HepG2 (cell line): ENCODE data around the gene MYOM1. TPM values are rescaled to one million over a fixed set of nuclear protein-coding genes. Genes with fewer than 3 reads are reported as not detected.

Experiments used
- ATAC-seq: fragments of 200-7000 bp; cut with Tn5 transposase; 3 replicates; pipeline ENCODE4 v1.9.1; 2020; ENCODE audit warnings: mild to moderate bottlenecking, moderate library complexity
- BruUV-seq: library from RNA; stranded (reverse); fragments of 400-500 nt; replicated peaks from 2 replicates; lab custom pipeline; 2021; lab: Mats Ljungman, UMichigan
- CTCF ChIA-PET: fragments of 300-600 bp; formaldehyde crosslinking; extraction: SDS; loops from one replicate; lab custom pipeline; 2021; ENCODE audit warnings: low total read pairs, inconsistent platforms, low intra/inter-chr PET ratio; lab: Yijun Ruan, JAX
- POLR2A ChIA-PET: fragments of 350-600 bp; sonication (Branson Sonifier 250); formaldehyde crosslinking; loops from one replicate; lab custom pipeline; 2020; ENCODE audit warnings: antibody characterized with exemption, inconsistent platforms; lab: Yijun Ruan, JAX
- DNase-seq: peaks from one replicate; pipeline ENCODE4 v3.0.0-alpha.2; 2015; ENCODE audit warnings: low spot score
- FAIRE-seq: peaks from 3 replicates; lab custom pipeline; 2011; peaks lifted over from hg19 to GRCh38; lab: Jason Lieb, UNC
- H2AFZ ChIP-seq: one replicate; pipeline ENCODE4 v1.6.1; 2011; ENCODE audit warnings: low read length, inconsistent platforms
- H3K27ac ChIP-seq: fragments of 300-600 bp; 3 replicates; pipeline ENCODE4 v1.8.0; 2011; ENCODE audit warnings: mixed run types, mild to moderate bottlenecking, mixed read lengths, low read length, inconsistent platforms; ENCODE audit not compliant: insufficient read depth; ENCODE audit errors: extremely low read length
- H3K27me3 ChIP-seq, 2 experiments: fragments of 200-600 bp in 1 of 2; 2 replicates in 1 of 2; 3 replicates in 1 of 2; pipeline versions ENCODE4 v1.6.0 to v1.8.0; 2011; ENCODE audit warnings: low read length in 2 of 2, mild to moderate bottlenecking in 2 of 2, moderate library complexity in 2 of 2, inconsistent platforms in 1 of 2; ENCODE audit not compliant: insufficient read depth in 2 of 2, control insufficient read depth in 1 of 2
- H3K36me3 ChIP-seq, 2 experiments: fragments of 200-600 bp in 1 of 2; replicated peaks in 1 of 2; 2 replicates in 1 of 2; 3 replicates in 1 of 2; pipeline versions ENCODE4 v1.5.1 to v1.8.0; 2011; ENCODE audit warnings: low read length in 2 of 2, inconsistent platforms in 1 of 2; ENCODE audit not compliant: insufficient read depth in 2 of 2, control insufficient read depth in 1 of 2
- H3K4me1 ChIP-seq: 2 replicates; pipeline ENCODE4 v1.5.1; 2012; ENCODE audit warnings: low read length, inconsistent platforms; ENCODE audit not compliant: insufficient read depth
- H3K4me2 ChIP-seq: 2 replicates; pipeline ENCODE4 v1.6.0; 2011; ENCODE audit warnings: low read depth, low read length, inconsistent platforms
- H3K4me3 ChIP-seq, 3 experiments: fragments of 200-600 bp in 1 of 3; sonication (generic), shearing (Covaris generic) in 1 of 3; replicated peaks in 1 of 3; 2 replicates each; pipeline ENCODE4 v1.5.1; 2011 to 2016; ENCODE audit warnings: low read length in 3 of 3, inconsistent platforms in 2 of 3, low read depth in 2 of 3, mild to moderate bottlenecking in 2 of 3, control low read depth in 1 of 3, mixed read lengths in 1 of 3; ENCODE audit not compliant: insufficient read depth in 1 of 3
- H3K79me2 ChIP-seq: one replicate; pipeline ENCODE4 v1.6.1; 2011; ENCODE audit warnings: low read length, inconsistent platforms; ENCODE audit not compliant: insufficient read depth
- H3K9ac ChIP-seq: 2 replicates; pipeline ENCODE4 v1.6.0; 2011; ENCODE audit warnings: mild to moderate bottlenecking, low read depth, low read length, inconsistent platforms; ENCODE audit not compliant: insufficient read depth
- H3K9me3 ChIP-seq: 2 replicates; pipeline ENCODE4 v1.5.1; 2012; ENCODE audit warnings: mild to moderate bottlenecking, low read length
- H4K20me1 ChIP-seq: 2 replicates; pipeline ENCODE4 v1.6.0; 2011; ENCODE audit warnings: inconsistent platforms, mild to moderate bottlenecking, low read length, moderate library complexity; ENCODE audit not compliant: insufficient read depth
- KDM1A ChIP-seq: IDR thresholded peaks from 2 replicates; pipeline ENCODE4 v1.6.1; 2016; ENCODE audit warnings: missing compliant biosample characterization
- KDM5A ChIP-seq: fragments of 200-600 bp; sonication (generic); IDR thresholded peaks from 2 replicates; pipeline ENCODE4 v1.7.0; 2018; ENCODE audit warnings: antibody characterized with exemption, mild to moderate bottlenecking, low read length, borderline replicate concordance
- PHF20 ChIP-seq: sonication (generic); formaldehyde crosslinking; IDR thresholded peaks from 2 replicates; pipeline ENCODE4 v1.5.0; 2020; ENCODE audit warnings: mild to moderate bottlenecking, missing genetic modification reagents
- PRMT3 ChIP-seq: sonication (generic); formaldehyde crosslinking; IDR thresholded peaks from 2 replicates; pipeline ENCODE4 v1.8.1; 2022; ENCODE audit warnings: low read depth, mild to moderate bottlenecking, moderate library complexity, missing genetic modification reagents, borderline replicate concordance
- ZNF282 ChIP-seq: fragments of 450-650 bp; IDR thresholded peaks from 2 replicates; pipeline ENCODE4 v1.6.1; 2018; ENCODE audit not compliant: partially characterized antibody
- ZNF567 ChIP-seq: sonication (generic); formaldehyde crosslinking; IDR thresholded peaks from 2 replicates; pipeline ENCODE4 v1.8.1; 2023; ENCODE audit warnings: mild to moderate bottlenecking, missing genetic modification reagents, borderline replicate concordance
- WGBS: methylation state at CpG from one replicate; pipeline ENCODE4 v1.1.6; 2017; ENCODE audit warnings: low lambda C conversion rate; 5-methylcytosine and 5-hydroxymethylcytosine counted together
- in situ Hi-C: cut with HindIII; loops from 2 replicates; pipeline ENCODE4 v1.10.0; 2017; ENCODE audit warnings: low pct_unique_long_range_greater_than_20kb; ENCODE audit not compliant: extremely low pct_ligation_motif_present
- intact Hi-C: fragments of 100-400 bp; cut with micrococcal nuclease; formaldehyde crosslinking; loops from one replicate; pipeline ENCODE4 v1.10.0; 2022; ENCODE audit not compliant: unreplicated experiment
- polyA plus RNA-seq, 8 experiments: library from polyadenylated mRNA; depleted of rRNA in 3 of 8; stranded (reverse) in 7 of 8; unstranded in 1 of 8; fragments of >200 nt; fragmentation: Illumina TruSeq in 4 of 8; extraction: Trizol in 4 of 8; gene quantifications; 2 replicates each; pipeline versions ENCODE4 v1.2.1 to v1.2.3, GENCODE V29; 2011 to 2016; ENCODE audit warnings: low read depth in 4 of 8, missing spikeins in 1 of 8, mixed read lengths in 1 of 8; ENCODE audit not compliant: insufficient read depth in 1 of 8
- total RNA-seq, 5 experiments: library from RNA; depleted of rRNA; stranded (reverse); fragments of >200 nt; fragmentation: Illumina TruSeq; extraction: Trizol; gene quantifications; 2 replicates each; pipeline ENCODE4 v1.2.3, GENCODE V29; 2016; ENCODE audit warnings: low read depth in 1 of 5
- TF ChIP-seq, protein P1 (sequence below): IDR thresholded peaks from 2 replicates; pipeline ENCODE4 v1.6.1; 2012; ENCODE audit warnings: inconsistent platforms
- TF ChIP-seq, protein P2 (sequence below): sonication (generic); formaldehyde crosslinking; IDR thresholded peaks from 2 replicates; pipeline ENCODE4 v1.5.0; 2020; ENCODE audit warnings: missing genetic modification reagents, mild to moderate bottlenecking, borderline replicate concordance
- TF ChIP-seq, protein P3 (sequence below): sonication (generic); formaldehyde crosslinking; IDR thresholded peaks from 2 replicates; pipeline ENCODE4 v1.9.0; 2021; ENCODE audit warnings: mild to moderate bottlenecking, missing genetic modification reagents
- TF ChIP-seq, protein P4 (sequence below): IDR thresholded peaks from 2 replicates; pipeline ENCODE4 v1.6.1; 2016; ENCODE audit warnings: low read depth
- TF ChIP-seq, protein P5 (sequence below): IDR thresholded peaks from 2 replicates; pipeline ENCODE4 v1.6.1; 2016; ENCODE audit warnings: missing compliant biosample characterization, missing genetic modification reagents, borderline replicate concordance

Gene MYOM1
- total and polyA plus RNA-seq, 2 of the 13 experiments (the other 11 are each of a cell fraction or from before 2014, with no cell fraction given) = 0.46 to 0.98 TPM

DNA sequence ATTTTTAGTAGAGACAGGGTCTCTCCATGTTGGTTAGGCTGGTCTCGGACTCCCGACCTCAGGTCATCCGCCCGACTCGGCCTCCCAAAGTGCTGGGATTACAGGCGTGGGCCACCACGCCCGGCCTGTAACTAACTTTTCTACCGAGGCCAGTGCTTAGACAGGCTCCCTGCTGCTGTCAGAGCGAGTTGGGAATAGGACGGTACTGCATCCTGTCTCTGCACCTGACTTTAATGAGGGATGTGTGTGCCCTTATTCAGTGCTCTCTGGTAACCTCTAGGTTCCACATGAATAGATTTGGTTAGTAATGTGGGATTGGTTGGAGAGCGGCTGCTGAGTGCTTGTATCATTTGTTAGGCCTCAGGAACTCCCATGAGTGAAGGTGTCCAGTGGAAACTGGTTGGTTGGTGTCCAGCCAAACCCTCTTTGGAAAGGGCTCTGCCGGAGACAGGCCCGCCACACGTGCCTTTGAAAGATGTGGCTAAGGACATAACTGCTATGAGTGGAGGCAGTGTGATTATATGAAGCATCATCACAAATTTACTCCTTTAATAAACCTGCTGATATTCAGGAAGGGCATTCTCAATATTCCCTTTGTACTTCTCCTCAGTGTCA lies 36.6 kb downstream of the MYOM1 start:
- Histone ChIP-seq H3K4me2 (no peak overlapping the region), H2AFZ (no peak overlapping the region), H3K9ac (no peak overlapping the region), H3K4me1 (peaks cover 27% of the 10 kb centered on the region), H3K36me3 (no peaks in the 10 kb centered on the region; a peak in 1 of 5 replicates), H3K9me3 (no peaks in the 10 kb centered on the region), H3K79me2 (no peaks in the 10 kb centered on the region), H3K27me3 (no peaks in the 10 kb centered on the region; a peak in 1 of 5 replicates), H4K20me1 (no peaks in the 10 kb centered on the region), H3K27ac (no peak overlapping the region), H3K4me3 (no peak overlapping the region)
- ATAC-seq (peak; percentile 41; the same call in 2 of the 3 replicates), DNase-seq (no peak), FAIRE-seq (no peak)
- BruUV-seq = no TSS peak
- intact Hi-C loops (no loop called here), in situ Hi-C loops (no loop called here)
- ChIA-PET POLR2A (interaction anchor here (1.3 to 1.5 kb wide), 3 partner anchors 9 to 35 kb away, joined by 4 to 5 read pairs (median 4); no protein-coding TSS in a partner anchor), CTCF (no interaction called here)
- WGBS = 95% methylated on average over 14 of the region's 15 CpGs
- TF ChIP-seq, protein P1, sequence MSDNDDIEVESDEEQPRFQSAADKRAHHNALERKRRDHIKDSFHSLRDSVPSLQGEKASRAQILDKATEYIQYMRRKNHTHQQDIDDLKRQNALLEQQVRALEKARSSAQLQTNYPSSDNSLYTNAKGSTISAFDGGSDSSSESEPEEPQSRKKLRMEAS = no peak
- TF ChIP-seq, protein P2, sequence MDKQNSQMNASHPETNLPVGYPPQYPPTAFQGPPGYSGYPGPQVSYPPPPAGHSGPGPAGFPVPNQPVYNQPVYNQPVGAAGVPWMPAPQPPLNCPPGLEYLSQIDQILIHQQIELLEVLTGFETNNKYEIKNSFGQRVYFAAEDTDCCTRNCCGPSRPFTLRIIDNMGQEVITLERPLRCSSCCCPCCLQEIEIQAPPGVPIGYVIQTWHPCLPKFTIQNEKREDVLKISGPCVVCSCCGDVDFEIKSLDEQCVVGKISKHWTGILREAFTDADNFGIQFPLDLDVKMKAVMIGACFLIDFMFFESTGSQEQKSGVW (CRISPR knock-in tag) = no peak
- TF ChIP-seq, protein P3, sequence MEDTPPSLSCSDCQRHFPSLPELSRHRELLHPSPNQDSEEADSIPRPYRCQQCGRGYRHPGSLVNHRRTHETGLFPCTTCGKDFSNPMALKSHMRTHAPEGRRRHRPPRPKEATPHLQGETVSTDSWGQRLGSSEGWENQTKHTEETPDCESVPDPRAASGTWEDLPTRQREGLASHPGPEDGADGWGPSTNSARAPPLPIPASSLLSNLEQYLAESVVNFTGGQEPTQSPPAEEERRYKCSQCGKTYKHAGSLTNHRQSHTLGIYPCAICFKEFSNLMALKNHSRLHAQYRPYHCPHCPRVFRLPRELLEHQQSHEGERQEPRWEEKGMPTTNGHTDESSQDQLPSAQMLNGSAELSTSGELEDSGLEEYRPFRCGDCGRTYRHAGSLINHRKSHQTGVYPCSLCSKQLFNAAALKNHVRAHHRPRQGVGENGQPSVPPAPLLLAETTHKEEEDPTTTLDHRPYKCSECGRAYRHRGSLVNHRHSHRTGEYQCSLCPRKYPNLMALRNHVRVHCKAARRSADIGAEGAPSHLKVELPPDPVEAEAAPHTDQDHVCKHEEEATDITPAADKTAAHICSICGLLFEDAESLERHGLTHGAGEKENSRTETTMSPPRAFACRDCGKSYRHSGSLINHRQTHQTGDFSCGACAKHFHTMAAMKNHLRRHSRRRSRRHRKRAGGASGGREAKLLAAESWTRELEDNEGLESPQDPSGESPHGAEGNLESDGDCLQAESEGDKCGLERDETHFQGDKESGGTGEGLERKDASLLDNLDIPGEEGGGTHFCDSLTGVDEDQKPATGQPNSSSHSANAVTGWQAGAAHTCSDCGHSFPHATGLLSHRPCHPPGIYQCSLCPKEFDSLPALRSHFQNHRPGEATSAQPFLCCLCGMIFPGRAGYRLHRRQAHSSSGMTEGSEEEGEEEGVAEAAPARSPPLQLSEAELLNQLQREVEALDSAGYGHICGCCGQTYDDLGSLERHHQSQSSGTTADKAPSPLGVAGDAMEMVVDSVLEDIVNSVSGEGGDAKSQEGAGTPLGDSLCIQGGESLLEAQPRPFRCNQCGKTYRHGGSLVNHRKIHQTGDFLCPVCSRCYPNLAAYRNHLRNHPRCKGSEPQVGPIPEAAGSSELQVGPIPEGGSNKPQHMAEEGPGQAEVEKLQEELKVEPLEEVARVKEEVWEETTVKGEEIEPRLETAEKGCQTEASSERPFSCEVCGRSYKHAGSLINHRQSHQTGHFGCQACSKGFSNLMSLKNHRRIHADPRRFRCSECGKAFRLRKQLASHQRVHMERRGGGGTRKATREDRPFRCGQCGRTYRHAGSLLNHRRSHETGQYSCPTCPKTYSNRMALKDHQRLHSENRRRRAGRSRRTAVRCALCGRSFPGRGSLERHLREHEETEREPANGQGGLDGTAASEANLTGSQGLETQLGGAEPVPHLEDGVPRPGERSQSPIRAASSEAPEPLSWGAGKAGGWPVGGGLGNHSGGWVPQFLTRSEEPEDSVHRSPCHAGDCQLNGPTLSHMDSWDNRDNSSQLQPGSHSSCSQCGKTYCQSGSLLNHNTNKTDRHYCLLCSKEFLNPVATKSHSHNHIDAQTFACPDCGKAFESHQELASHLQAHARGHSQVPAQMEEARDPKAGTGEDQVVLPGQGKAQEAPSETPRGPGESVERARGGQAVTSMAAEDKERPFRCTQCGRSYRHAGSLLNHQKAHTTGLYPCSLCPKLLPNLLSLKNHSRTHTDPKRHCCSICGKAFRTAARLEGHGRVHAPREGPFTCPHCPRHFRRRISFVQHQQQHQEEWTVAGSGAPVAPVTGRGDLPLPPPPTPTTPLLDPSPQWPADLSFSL (CRISPR knock-in tag) = no peak
- no peak for TF ChIP-seq PHF20
- TF ChIP-seq KDM5A = no peak
- TF ChIP-seq, protein P4, sequence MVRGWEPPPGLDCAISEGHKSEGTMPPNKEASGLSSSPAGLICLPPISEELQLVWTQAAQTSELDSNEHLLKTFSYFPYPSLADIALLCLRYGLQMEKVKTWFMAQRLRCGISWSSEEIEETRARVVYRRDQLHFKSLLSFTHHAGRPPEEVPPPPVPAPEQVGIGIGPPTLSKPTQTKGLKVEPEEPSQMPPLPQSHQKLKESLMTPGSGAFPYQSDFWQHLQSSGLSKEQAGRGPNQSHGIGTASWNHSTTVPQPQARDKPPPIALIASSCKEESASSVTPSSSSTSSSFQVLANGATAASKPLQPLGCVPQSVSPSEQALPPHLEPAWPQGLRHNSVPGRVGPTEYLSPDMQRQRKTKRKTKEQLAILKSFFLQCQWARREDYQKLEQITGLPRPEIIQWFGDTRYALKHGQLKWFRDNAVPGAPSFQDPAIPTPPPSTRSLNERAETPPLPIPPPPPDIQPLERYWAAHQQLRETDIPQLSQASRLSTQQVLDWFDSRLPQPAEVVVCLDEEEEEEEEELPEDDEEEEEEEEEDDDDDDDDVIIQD (CRISPR knock-in tag) = no peak
- TF ChIP-seq KDM1A (CRISPR knock-in tag) = no peak
- TF ChIP-seq PRMT3 (CRISPR knock-in tag) = no peak
- TF ChIP-seq, protein P5, sequence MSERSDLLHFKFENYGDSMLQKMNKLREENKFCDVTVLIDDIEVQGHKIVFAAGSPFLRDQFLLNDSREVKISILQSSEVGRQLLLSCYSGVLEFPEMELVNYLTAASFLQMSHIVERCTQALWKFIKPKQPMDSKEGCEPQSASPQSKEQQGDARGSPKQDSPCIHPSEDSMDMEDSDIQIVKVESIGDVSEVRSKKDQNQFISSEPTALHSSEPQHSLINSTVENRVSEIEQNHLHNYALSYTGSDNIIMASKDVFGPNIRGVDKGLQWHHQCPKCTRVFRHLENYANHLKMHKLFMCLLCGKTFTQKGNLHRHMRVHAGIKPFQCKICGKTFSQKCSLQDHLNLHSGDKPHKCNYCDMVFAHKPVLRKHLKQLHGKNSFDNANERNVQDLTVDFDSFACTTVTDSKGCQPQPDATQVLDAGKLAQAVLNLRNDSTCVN (CRISPR knock-in tag) = no peak
- no peak for TF ChIP-seq ZNF282
- TF ChIP-seq ZNF567 (CRISPR knock-in tag) = no peak
